OCI-LY1 (cell line): ENCODE measurements around the gene PTPRF.

Source experiments
- H2AFZ ChIP-seq: fragments of 200-600 bp; sonication (generic), shearing (Covaris generic); 2 replicates; pipeline ENCODE4 v1.6.0; 2014; ENCODE audit warnings: antibody characterized with exemption, mild to moderate bottlenecking, low read length
- H3F3A ChIP-seq: fragments of 200-600 bp; sonication (generic), shearing (Covaris generic); 2 replicates; pipeline ENCODE4 v1.6.0; 2014; ENCODE audit warnings: mild to moderate bottlenecking, antibody characterized with exemption, low read length, moderate library complexity; ENCODE audit not compliant: insufficient read depth
- H3K27ac ChIP-seq: fragments of 200-600 bp; sonication (generic); 2 replicates; pipeline ENCODE4 v1.5.1; 2014; ENCODE audit warnings: low read length, mixed run types, mild to moderate bottlenecking, low read depth; ENCODE audit not compliant: poor library complexity, severe bottlenecking
- H3K27me3 ChIP-seq: fragments of 200-600 bp; sonication (generic); 2 replicates; pipeline ENCODE4 v1.6.0; 2014; ENCODE audit warnings: antibody characterized with exemption, mild to moderate bottlenecking, low read length, moderate library complexity; ENCODE audit not compliant: insufficient read depth
- H3K36me3 ChIP-seq: fragments of 200-600 bp; sonication (generic); 2 replicates; pipeline ENCODE4 v1.6.1; 2014; ENCODE audit warnings: mild to moderate bottlenecking, antibody characterized with exemption, low read length, moderate library complexity, mixed read lengths; ENCODE audit not compliant: insufficient read depth
- H3K4me1 ChIP-seq: fragments of 200-600 bp; sonication (generic); 2 replicates; pipeline ENCODE4 v1.5.1; 2014; ENCODE audit warnings: mild to moderate bottlenecking, low read length, moderate library complexity; ENCODE audit not compliant: insufficient read depth, severe bottlenecking
- H3K4me2 ChIP-seq: fragments of 200-600 bp; sonication (generic), shearing (Covaris generic); 2 replicates; pipeline ENCODE4 v1.6.1; 2014; ENCODE audit warnings: low read length
- H3K4me3 ChIP-seq: fragments of 200-600 bp; sonication (generic); 2 replicates; pipeline ENCODE4 v1.5.1; 2014; ENCODE audit warnings: low read length, low read depth, mild to moderate bottlenecking, mixed read lengths; ENCODE audit not compliant: poor library complexity, severe bottlenecking
- H3K79me2 ChIP-seq: fragments of 200-600 bp; shearing (Covaris generic); 2 replicates; pipeline ENCODE4 v1.6.1; 2016; ENCODE audit warnings: mixed run types, low read length, mixed read lengths; ENCODE audit not compliant: insufficient read depth
- H3K9ac ChIP-seq: fragments of 200-600 bp; sonication (generic), shearing (Covaris generic); 2 replicates; pipeline ENCODE4 v1.6.1; 2014; ENCODE audit warnings: mild to moderate bottlenecking, low read length, mixed read lengths
- H3K9me2 ChIP-seq: fragments of 200-600 bp; sonication (generic), shearing (Covaris generic); 2 replicates; pipeline ENCODE4 v1.6.1; 2014; ENCODE audit warnings: low read depth, mild to moderate bottlenecking, low read length, mixed read lengths
- H3K9me3 ChIP-seq: fragments of 200-600 bp; shearing (Covaris generic); 2 replicates; pipeline ENCODE4 v1.6.1; 2014; ENCODE audit warnings: low read length, mixed read lengths
- H4K20me1 ChIP-seq: fragments of 200-600 bp; sonication (generic), shearing (Covaris generic); 2 replicates; pipeline ENCODE4 v1.6.0; 2016; ENCODE audit warnings: mild to moderate bottlenecking, low read length; ENCODE audit not compliant: insufficient read depth
- EZH2 ChIP-seq: fragments of 200-600 bp; sonication (generic), shearing (Covaris generic); IDR thresholded peaks from 2 replicates; pipeline ENCODE4 v1.8.0; 2017; ENCODE audit warnings: borderline replicate concordance, mixed run types, mild to moderate bottlenecking, antibody characterized with exemption, low read length, moderate library complexity, mixed read lengths
- TF ChIP-seq, protein P1 (sequence below): fragments of 200-600 bp; sonication (generic), shearing (Covaris generic); IDR thresholded peaks from 2 replicates; pipeline ENCODE4 v1.5.1; 2017; ENCODE audit warnings: mild to moderate bottlenecking, antibody characterized with exemption, low read length, moderate library complexity, mixed read lengths

The PTPRF gene

DNA sequence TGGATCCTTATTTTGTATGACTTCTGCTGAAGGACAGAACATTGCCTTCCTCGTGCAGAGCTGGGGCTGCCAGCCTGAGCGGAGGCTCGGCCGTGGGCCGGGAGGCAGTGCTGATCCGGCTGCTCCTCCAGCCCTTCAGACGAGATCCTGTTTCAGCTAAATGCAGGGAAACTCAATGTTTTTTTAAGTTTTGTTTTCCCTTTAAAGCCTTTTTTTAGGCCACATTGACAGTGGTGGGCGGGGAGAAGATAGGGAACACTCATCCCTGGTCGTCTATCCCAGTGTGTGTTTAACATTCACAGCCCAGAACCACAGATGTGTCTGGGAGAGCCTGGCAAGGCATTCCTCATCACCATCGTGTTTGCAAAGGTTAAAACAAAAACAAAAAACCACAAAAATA is 91.8 kb downstream of the PTPRF start:
- H2AFZ ChIP-seq = no peak overlapping the region
- no peak overlapping the region for H3K9ac ChIP-seq
- H3K9me3 ChIP-seq = no peaks in the 10 kb centered on the region
- TF ChIP-seq EZH2 = no peak
- TF ChIP-seq, protein P1, sequence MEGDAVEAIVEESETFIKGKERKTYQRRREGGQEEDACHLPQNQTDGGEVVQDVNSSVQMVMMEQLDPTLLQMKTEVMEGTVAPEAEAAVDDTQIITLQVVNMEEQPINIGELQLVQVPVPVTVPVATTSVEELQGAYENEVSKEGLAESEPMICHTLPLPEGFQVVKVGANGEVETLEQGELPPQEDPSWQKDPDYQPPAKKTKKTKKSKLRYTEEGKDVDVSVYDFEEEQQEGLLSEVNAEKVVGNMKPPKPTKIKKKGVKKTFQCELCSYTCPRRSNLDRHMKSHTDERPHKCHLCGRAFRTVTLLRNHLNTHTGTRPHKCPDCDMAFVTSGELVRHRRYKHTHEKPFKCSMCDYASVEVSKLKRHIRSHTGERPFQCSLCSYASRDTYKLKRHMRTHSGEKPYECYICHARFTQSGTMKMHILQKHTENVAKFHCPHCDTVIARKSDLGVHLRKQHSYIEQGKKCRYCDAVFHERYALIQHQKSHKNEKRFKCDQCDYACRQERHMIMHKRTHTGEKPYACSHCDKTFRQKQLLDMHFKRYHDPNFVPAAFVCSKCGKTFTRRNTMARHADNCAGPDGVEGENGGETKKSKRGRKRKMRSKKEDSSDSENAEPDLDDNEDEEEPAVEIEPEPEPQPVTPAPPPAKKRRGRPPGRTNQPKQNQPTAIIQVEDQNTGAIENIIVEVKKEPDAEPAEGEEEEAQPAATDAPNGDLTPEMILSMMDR = no peak
- H3K79me2 ChIP-seq = no peaks in the 10 kb centered on the region
- H3K4me2 ChIP-seq = no peak overlapping the region
- H3K27me3 ChIP-seq = no peaks in the 10 kb centered on the region
- no peaks in the 10 kb centered on the region for H3K4me1 ChIP-seq
- H4K20me1 ChIP-seq = no peaks in the 10 kb centered on the region
- H3F3A ChIP-seq = no peaks in the 10 kb centered on the region
- H3K36me3 ChIP-seq = no peaks in the 10 kb centered on the region
- H3K27ac ChIP-seq = no peak overlapping the region
- H3K4me3 ChIP-seq = no peak overlapping the region
- no peaks in the 10 kb centered on the region for H3K9me2 ChIP-seq

DNA sequence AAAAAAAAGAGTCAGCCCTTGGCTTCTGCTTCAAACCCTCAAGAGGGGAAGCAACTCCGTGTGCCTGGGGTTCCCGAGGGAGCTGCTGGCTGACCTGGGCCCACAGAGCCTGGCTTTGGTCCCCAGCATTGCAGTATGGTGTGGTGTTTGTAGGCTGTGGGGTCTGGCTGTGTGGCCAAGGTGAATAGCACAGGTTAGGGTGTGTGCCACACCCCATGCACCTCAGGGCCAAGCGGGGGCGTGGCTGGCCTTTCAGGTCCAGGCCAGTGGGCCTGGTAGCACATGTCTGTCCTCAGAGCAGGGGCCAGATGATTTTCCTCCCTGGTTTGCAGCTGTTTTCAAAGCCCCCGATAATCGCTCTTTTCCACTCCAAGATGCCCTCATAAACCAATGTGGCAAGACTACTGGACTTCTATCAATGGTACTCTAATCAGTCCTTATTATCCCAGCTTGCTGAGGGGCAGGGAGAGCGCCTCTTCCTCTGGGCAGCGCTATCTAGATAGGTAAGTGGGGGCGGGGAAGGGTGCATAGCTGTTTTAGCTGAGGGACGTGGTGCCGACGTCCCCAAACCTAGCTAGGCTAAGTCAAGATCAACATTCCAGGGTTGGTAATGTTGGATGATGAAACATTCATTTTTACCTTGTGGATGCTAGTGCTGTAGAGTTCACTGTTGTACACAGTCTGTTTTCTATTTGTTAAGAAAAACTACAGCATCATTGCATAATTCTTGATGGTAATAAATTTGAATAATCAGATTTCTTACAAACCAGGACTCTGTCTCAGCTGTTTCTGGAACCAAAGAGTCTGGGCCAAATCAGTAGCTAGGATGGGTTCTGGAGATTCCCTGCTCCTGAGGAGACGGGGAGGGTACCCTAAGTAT is 92.5 kb downstream of the PTPRF start:
- TF ChIP-seq EZH2 = no peak
- TF ChIP-seq, protein P1 = no peak
- H3K27ac ChIP-seq = no peak overlapping the region
- H3K27me3 ChIP-seq = no peaks in the 10 kb centered on the region
- H2AFZ ChIP-seq = no peak overlapping the region
- no peaks in the 10 kb centered on the region for H3F3A ChIP-seq
- H3K9me3 ChIP-seq = no peaks in the 10 kb centered on the region
- H3K9ac ChIP-seq = no peak overlapping the region
- no peaks in the 10 kb centered on the region for H3K4me1 ChIP-seq
- no peaks in the 10 kb centered on the region for H4K20me1 ChIP-seq
- H3K4me2 ChIP-seq = no peak overlapping the region
- no peaks in the 10 kb centered on the region for H3K79me2 ChIP-seq
- no peaks in the 10 kb centered on the region for H3K9me2 ChIP-seq
- H3K36me3 ChIP-seq = no peaks in the 10 kb centered on the region
- no peak overlapping the region for H3K4me3 ChIP-seq

GRCh38 chr1:43625063-43625780 is 94.5 kb downstream of the PTPRF start:
- Histone ChIP-seq H3K9ac (no peak overlapping the region), H2AFZ (no peak overlapping the region), H3K4me2 (no peak overlapping the region), H3K9me3 (no peaks in the 10 kb centered on the region), H3F3A (no peaks in the 10 kb centered on the region), H3K4me1 (no peaks in the 10 kb centered on the region), H3K27me3 (no peaks in the 10 kb centered on the region), H3K36me3 (no peaks in the 10 kb centered on the region), H3K9me2 (no peaks in the 10 kb centered on the region), H3K79me2 (no peaks in the 10 kb centered on the region), H3K4me3 (no peak overlapping the region), H4K20me1 (no peaks in the 10 kb centered on the region), H3K27ac (no peak overlapping the region)
- no peak for TF ChIP-seq EZH2
- TF ChIP-seq, protein P1 = no peak
